ENCODE measurements around the gene SLC47A2. TPM values are rescaled to one million over a fixed set of nuclear protein-coding genes. Genes with fewer than 3 reads are reported as not detected.

The SLC47A2 gene
- total and polyA plus RNA-seq, 2 of the 13 experiments (the other 11 are each of a cell fraction or from before 2014, with no cell fraction given): 0.04 TPM; not detected in 1

DNA sequence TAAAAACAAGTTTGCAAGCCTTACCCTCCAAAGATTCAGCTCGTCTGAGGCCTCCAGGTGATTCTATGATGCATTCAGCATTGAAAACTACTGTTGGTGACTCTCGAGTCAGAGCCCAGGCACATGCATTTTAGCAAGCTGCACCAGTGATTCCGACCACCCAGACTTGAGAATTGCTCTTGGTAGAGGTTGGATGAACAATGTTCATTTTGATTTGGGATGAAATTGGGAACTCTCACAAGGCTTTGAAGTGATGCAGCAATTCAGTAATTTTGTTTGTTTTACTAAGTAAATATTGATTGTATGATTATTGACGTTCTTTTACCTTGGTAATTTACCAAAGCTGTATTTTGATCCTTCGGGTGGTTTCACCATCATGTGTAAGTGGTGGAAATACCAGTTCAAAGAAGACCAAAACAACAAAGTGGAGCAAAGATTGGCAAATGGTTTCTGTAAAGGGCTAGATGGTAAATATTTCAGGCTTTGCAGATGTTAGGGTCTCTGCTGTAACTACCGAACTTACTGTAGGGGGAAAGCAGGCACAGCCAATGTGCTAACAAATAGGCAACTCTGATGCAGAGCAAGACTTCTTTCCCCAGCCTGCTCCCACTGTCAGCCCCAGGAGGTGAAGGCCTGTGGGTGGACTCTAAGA is 56.0 kb downstream of the SLC47A2 start (continued):
- TF ChIP-seq HMGXB3 (CRISPR knock-in tag; IDR thresholded peaks at IDR 0.05; ENCODE audit: borderline replicate concordance) (no peak; the same call in 1 of the 2 replicates), MBNL3 (CRISPR knock-in tag; conservative IDR thresholded peaks at IDR 0.05) (no peak), KDM5A (IDR thresholded peaks at IDR 0.05; ENCODE audit: borderline replicate concordance, low read length) (0 out of 2 replicates have a peak, but pooled peaks have one; percentile 29), MYNN (CRISPR knock-in tag; IDR thresholded peaks at IDR 0.05; ENCODE audit: low read depth) (no peak), CENPT (CRISPR knock-in tag; IDR thresholded peaks at IDR 0.05; ENCODE audit: low read depth) (no peak), ZNF720 (CRISPR knock-in tag; IDR thresholded peaks at IDR 0.05) (no peak), JUNB (CRISPR knock-in tag; IDR thresholded peaks at IDR 0.05; ENCODE audit: borderline replicate concordance) (peak; percentile 80; the same call in 1 of the 2 replicates), BCLAF1 (IDR thresholded peaks at IDR 0.05) (no peak), KLF13 (CRISPR knock-in tag; IDR thresholded peaks at IDR 0.05) (no peak)
- TF ChIP-seq, protein P1, sequence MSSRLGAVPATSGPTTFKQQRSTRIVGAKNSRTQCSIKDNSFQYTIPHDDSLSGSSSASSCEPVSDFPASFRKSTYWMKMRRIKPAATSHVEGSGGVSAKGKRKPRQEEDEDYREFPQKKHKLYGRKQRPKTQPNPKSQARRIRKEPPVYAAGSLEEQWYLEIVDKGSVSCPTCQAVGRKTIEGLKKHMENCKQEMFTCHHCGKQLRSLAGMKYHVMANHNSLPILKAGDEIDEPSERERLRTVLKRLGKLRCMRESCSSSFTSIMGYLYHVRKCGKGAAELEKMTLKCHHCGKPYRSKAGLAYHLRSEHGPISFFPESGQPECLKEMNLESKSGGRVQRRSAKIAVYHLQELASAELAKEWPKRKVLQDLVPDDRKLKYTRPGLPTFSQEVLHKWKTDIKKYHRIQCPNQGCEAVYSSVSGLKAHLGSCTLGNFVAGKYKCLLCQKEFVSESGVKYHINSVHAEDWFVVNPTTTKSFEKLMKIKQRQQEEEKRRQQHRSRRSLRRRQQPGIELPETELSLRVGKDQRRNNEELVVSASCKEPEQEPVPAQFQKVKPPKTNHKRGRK (CRISPR knock-in tag; IDR thresholded peaks at IDR 0.05): no peak
- TF ChIP-seq, protein P2, sequence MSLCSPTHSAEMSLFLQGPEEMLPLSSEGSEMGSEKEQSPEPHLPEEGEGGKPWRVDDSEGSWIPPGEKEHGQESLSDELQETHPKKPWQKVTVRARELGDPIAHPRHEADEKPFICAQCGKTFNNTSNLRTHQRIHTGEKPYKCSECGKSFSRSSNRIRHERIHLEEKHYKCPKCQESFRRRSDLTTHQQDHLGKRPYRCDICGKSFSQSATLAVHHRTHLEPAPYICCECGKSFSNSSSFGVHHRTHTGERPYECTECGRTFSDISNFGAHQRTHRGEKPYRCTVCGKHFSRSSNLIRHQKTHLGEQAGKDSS (CRISPR knock-in tag; IDR thresholded peaks at IDR 0.05; ENCODE audit: borderline replicate concordance, low read depth): no peak
- TF ChIP-seq, protein P3, sequence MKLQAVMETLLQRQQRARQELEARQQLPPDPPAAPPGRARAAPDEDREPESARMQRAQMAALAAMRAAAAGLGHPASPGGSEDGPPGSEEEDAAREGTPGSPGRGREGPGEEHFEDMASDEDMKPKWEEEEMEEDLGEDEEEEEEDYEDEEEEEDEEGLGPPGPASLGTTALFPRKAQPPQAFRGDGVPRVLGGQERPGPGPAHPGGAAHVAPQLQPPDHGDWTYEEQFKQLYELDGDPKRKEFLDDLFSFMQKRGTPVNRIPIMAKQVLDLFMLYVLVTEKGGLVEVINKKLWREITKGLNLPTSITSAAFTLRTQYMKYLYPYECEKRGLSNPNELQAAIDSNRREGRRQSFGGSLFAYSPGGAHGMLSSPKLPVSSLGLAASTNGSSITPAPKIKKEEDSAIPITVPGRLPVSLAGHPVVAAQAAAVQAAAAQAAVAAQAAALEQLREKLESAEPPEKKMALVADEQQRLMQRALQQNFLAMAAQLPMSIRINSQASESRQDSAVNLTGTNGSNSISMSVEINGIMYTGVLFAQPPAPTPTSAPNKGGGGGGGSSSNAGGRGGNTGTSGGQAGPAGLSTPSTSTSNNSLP (IDR thresholded peaks at IDR 0.05; ENCODE audit: low read depth, low read length): peak; percentile 97
